A673 (cell line): Measurements from ENCODE around the gene ILRUN. TPM values are rescaled to one million over a fixed set of nuclear protein-coding genes. Genes with fewer than 3 reads are reported as not detected.
"Not testable (repeated sequence)": the region's sequence is repeated elsewhere in the genome, so short reads cannot be mapped to it uniquely, and the experiment has no call there.

Experiments used
- BruUV-seq: library from RNA; stranded (reverse); fragments of 400-500 nt; replicated peaks from 2 replicates; lab custom pipeline; 2021; lab: Mats Ljungman, UMichigan
- CTCF ChIA-PET: fragments of 300-600 bp; sonication (Branson Sonifier 250); formaldehyde crosslinking; loops from one replicate; lab custom pipeline; 2022; ENCODE audit warnings: antibody characterized with exemption; lab: Charles Lee
- POLR2A ChIA-PET: fragments of 300-600 bp; sonication (Branson Sonifier 250); formaldehyde crosslinking; loops from one replicate; lab custom pipeline; 2022; ENCODE audit warnings: antibody characterized with exemption; ENCODE audit not compliant: low non-redundant PET; lab: Charles Lee
- DNase-seq: peaks from one replicate; pipeline ENCODE4 v3.0.0-alpha.2; 2015; ENCODE audit warnings: low spot score
- H3K27ac ChIP-seq: fragments of 200-600 bp; sonication (generic); 2 replicates; pipeline ENCODE4 v1.5.1; 2016; ENCODE audit warnings: mixed run types, low read depth, mild to moderate bottlenecking, mixed read lengths, antibody characterized with exemption, low read length; ENCODE audit not compliant: poor library complexity, severe bottlenecking
- H3K27me3 ChIP-seq: fragments of 200-600 bp; sonication (generic); replicated peaks from 2 replicates; pipeline ENCODE4 v1.6.1; 2017; ENCODE audit warnings: mixed run types, low read depth, mild to moderate bottlenecking, mixed read lengths, antibody characterized with exemption, low read length; ENCODE audit not compliant: insufficient read depth, poor library complexity
- H3K36me3 ChIP-seq: fragments of 200-600 bp; sonication (generic); 2 replicates; pipeline ENCODE4 v1.6.1; 2016; ENCODE audit warnings: mixed run types, mild to moderate bottlenecking, mixed read lengths, antibody characterized with exemption, low read length; ENCODE audit not compliant: insufficient read depth, poor library complexity, severe bottlenecking
- H3K4me1 ChIP-seq: fragments of 200-600 bp; sonication (generic); 2 replicates; pipeline ENCODE4 v1.6.1; 2017; ENCODE audit warnings: mixed run types, mild to moderate bottlenecking, mixed read lengths, antibody characterized with exemption, low read length; ENCODE audit not compliant: insufficient read depth, poor library complexity, severe bottlenecking
- H3K4me3 ChIP-seq: fragments of 200-600 bp; sonication (generic); 2 replicates; pipeline ENCODE4 v1.5.1; 2016; ENCODE audit warnings: low read depth, mixed run types, mild to moderate bottlenecking, mixed read lengths, low read length; ENCODE audit not compliant: poor library complexity, severe bottlenecking
- H3K9me3 ChIP-seq: fragments of 200-600 bp; sonication (generic); 2 replicates; pipeline ENCODE4 v1.6.1; 2016; ENCODE audit warnings: mixed run types, low read depth, mild to moderate bottlenecking, mixed read lengths, antibody characterized with exemption, low read length; ENCODE audit not compliant: poor library complexity, severe bottlenecking
- CTCF ChIP-seq: fragments of 300-800, 200-600 bp; sonication (generic); conservative IDR thresholded peaks from 2 replicates; pipeline ENCODE4 v1.5.1; 2017; ENCODE audit warnings: low read depth, mild to moderate bottlenecking, antibody characterized with exemption, low read length, moderate library complexity, mixed read lengths
- EZH2 ChIP-seq: fragments of 200-600 bp; sonication (generic); IDR thresholded peaks from 2 replicates; pipeline ENCODE4 v1.6.1; 2017; ENCODE audit warnings: borderline replicate concordance, low read depth, mild to moderate bottlenecking, mixed read lengths, antibody characterized with exemption, low read length; ENCODE audit not compliant: poor library complexity, severe bottlenecking
- intact Hi-C: fragments of 100-400 bp; cut with micrococcal nuclease; formaldehyde crosslinking; loops from one replicate; pipeline ENCODE4 v1.10.0; 2022; ENCODE audit not compliant: unreplicated experiment
- total RNA-seq: library from RNA; stranded (reverse); gene quantifications from 2 replicates; pipeline ENCODE4 v1.2.3, GENCODE V29; 2021

The ILRUN gene
- total RNA-seq, 1 experiment from 2014 or later: 66.5 TPM

DNA sequence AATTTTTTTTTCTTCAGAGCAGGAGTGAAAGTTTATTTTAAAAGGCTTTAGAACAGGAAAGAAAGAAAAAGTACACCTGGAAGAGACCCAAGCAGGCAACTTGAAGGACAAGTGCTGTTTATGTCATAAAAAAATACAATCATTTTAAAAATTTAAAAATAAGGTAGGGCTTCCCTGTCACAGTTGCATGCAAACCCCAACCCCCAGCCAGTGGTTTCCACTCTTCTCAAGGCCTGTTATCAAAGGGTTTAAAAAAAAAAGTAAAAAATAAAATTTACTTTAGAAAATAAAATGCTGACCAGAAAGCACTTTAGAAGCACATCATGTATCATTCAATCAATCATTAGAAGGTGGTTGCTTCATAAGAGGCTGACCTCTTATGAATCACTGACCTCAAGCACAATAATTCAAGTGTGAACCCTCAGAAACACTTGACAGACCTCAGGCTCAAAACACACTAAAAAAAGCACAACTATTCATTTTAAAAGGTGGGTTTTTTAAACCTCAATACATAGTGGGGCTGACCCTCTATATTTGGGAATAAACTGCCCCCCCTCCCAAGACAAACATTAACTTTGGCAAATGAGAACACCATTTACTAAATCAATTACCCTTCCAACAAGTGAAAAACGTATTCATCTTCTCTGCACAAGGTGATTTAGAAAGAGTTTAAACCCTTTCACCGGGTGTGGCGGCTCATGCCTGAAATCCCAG, 15.6 kb downstream of the ILRUN start:
- Histone ChIP-seq H3K4me1 (peaks cover 4% of the 10 kb centered on the region), H3K27ac (no peak overlapping the region), H3K27me3 (no peaks in the 10 kb centered on the region), H3K9me3 (no peaks in the 10 kb centered on the region), H3K36me3 (no peaks in the 10 kb centered on the region), H3K4me3 (no peak overlapping the region)
- BruUV-seq: no TSS peak
- no peak for DNase-seq
- intact Hi-C loops: no loop called here
- no peak for TF ChIP-seq EZH2
- TF ChIP-seq CTCF: no peak
- ChIA-PET CTCF (no interaction called here), POLR2A (no interaction called here)

GRCh38 chr6:34680313-34680712, 16.3 kb downstream of the ILRUN start:
- H3K27ac ChIP-seq, BruUV-seq, H3K4me1 ChIP-seq, DNase-seq, CTCF ChIA-PET, POLR2A ChIA-PET, H3K4me3 ChIP-seq, intact Hi-C loops, H3K9me3 ChIP-seq, H3K27me3 ChIP-seq, H3K36me3 ChIP-seq: not testable (repeated sequence)

GRCh38 chr6:34679552-34680253, 16.9 kb downstream of the ILRUN start:
- no peaks in the 10 kb centered on the region for H3K9me3 ChIP-seq
- TF ChIP-seq EZH2: no peak
- TF ChIP-seq CTCF: no peak
- intact Hi-C loops: no loop called here
- BruUV-seq: no TSS peak
- H3K27ac ChIP-seq: peak overlapping the region; percentile 51
- CTCF ChIA-PET: no interaction called here
- H3K4me3 ChIP-seq: no peak overlapping the region
- POLR2A ChIA-PET: no interaction called here
- peaks cover 4% of the 10 kb centered on the region for H3K4me1 ChIP-seq
- no peaks in the 10 kb centered on the region for H3K36me3 ChIP-seq
- no peaks in the 10 kb centered on the region for H3K27me3 ChIP-seq
- DNase-seq: peak; percentile 43

- H3K9me3 ChIP-seq: no peaks in the 10 kb centered on the region
- DNase-seq: no peak
- ChIA-PET POLR2A (no interaction called here), CTCF (no interaction called here)
- peaks cover 32% of the 10 kb centered on the region for H3K4me1 ChIP-seq
- no TSS peak for BruUV-seq
- H3K4me3 ChIP-seq: no peak overlapping the region
- TF ChIP-seq EZH2 (no peak), CTCF (no peak)
- no peaks in the 10 kb centered on the region for H3K27me3 ChIP-seq
- no peak overlapping the region for H3K27ac ChIP-seq
- H3K36me3 ChIP-seq: no peaks in the 10 kb centered on the region
- intact Hi-C loops: no loop called here
Measured at GRCh38 chr6:34676140-34676539, 20.4 kb downstream of the ILRUN start.

- BruUV-seq, CTCF ChIA-PET: not testable (repeated sequence)
Measured at GRCh38 chr6:34674930-34675329, 21.6 kb downstream of the ILRUN start.

More at GRCh38 chr6:34674930-34675329, 21.6 kb downstream of the ILRUN start:
- H3K4me1 ChIP-seq: peaks cover 31% of the 10 kb centered on the region
- H3K9me3 ChIP-seq, DNase-seq, H3K36me3 ChIP-seq, POLR2A ChIA-PET, H3K27ac ChIP-seq, intact Hi-C loops, H3K27me3 ChIP-seq, H3K4me3 ChIP-seq: not testable (repeated sequence)
